GM12878 (cell line): ENCODE data around the gene BBC3. TPM values are rescaled to one million over a fixed set of nuclear protein-coding genes. Genes with fewer than 3 reads are reported as not detected.

Source experiments
- ATAC-seq: fragments of 200-7000 bp; cut with Tn5 transposase; 3 replicates; pipeline ENCODE4 v1.9.1; 2020; ENCODE audit warnings: mild to moderate bottlenecking, moderate library complexity
- BruUV-seq: library from RNA; stranded (reverse); fragments of 400-500 nt; replicated peaks from 2 replicates; lab custom pipeline; 2021; lab: Mats Ljungman, UMichigan
- CTCF ChIA-PET: fragments of 300-600 bp; sonication (Branson Sonifier 250); formaldehyde crosslinking; extraction: SDS; loops from one replicate; lab custom pipeline; 2021; ENCODE audit warnings: inconsistent platforms; lab: Yijun Ruan, JAX
- POLR2A ChIA-PET: fragments of 350-600 bp; formaldehyde crosslinking; extraction: SDS; loops from one replicate; lab custom pipeline; 2021; ENCODE audit warnings: inconsistent platforms; lab: Charles Lee
- RAD21 ChIA-PET: fragments of 300-600 bp; sonication (Branson Sonifier 250); formaldehyde crosslinking; loops from one replicate; lab custom pipeline; 2023; ENCODE audit warnings: antibody characterized with exemption; ENCODE audit not compliant: unreplicated experiment; lab: Charles Lee
- SMC1A ChIA-PET: fragments of 300-600 bp; sonication (Branson Sonifier 250); formaldehyde crosslinking; loops from one replicate; lab custom pipeline; 2023; ENCODE audit not compliant: unreplicated experiment, uncharacterized antibody; lab: Charles Lee
- DNase-seq: peaks from one replicate; pipeline ENCODE4 v3.0.0-alpha.2; 2011; ENCODE audit warnings: low read depth, low spot score
- FAIRE-seq: peaks from 3 replicates; lab custom pipeline; 2011; peaks lifted over from hg19 to GRCh38; lab: Jason Lieb, UNC
- H2AFZ ChIP-seq: 2 replicates; pipeline ENCODE4 v1.6.0; 2011; ENCODE audit warnings: low read depth, low read length, control low read depth; ENCODE audit not compliant: control insufficient read depth
- H3K27ac ChIP-seq: 2 replicates; pipeline ENCODE4 v1.5.1; 2011; ENCODE audit warnings: control low read depth; ENCODE audit not compliant: control insufficient read depth, insufficient read depth
- H3K27me3 ChIP-seq, 2 experiments: replicated peaks in 1 of 2; 2 replicates each; pipeline versions ENCODE4 v1.6.0 to v1.6.1; 2011; ENCODE audit warnings: low read length in 1 of 2; ENCODE audit not compliant: control insufficient read depth in 2 of 2, insufficient read depth in 2 of 2
- H3K36me3 ChIP-seq, 2 experiments: 2 replicates each; pipeline ENCODE4 v1.5.1; 2011; ENCODE audit warnings: low read length in 1 of 2; ENCODE audit not compliant: control insufficient read depth in 2 of 2, insufficient read depth in 2 of 2
- H3K4me1 ChIP-seq: 2 replicates; pipeline ENCODE4 v1.6.1; 2011; ENCODE audit warnings: mild to moderate bottlenecking, low read length, moderate library complexity, mixed read lengths; ENCODE audit not compliant: control insufficient read depth, insufficient read depth
- H3K4me2 ChIP-seq: 2 replicates; pipeline ENCODE4 v1.6.0; 2011; ENCODE audit warnings: control low read depth; ENCODE audit not compliant: control insufficient read depth, insufficient read depth
- H3K4me3 ChIP-seq: fragments of 200-600 bp; sonication (generic); 2 replicates; pipeline ENCODE4 v1.5.1; 2016
- H3K79me2 ChIP-seq: 2 replicates; pipeline ENCODE4 v1.6.0; 2011; ENCODE audit warnings: low read length; ENCODE audit not compliant: control insufficient read depth, insufficient read depth
- H3K9ac ChIP-seq: 2 replicates; pipeline ENCODE4 v1.8.0; 2011; ENCODE audit warnings: low read length, control low read depth, mixed read lengths; ENCODE audit not compliant: control insufficient read depth, insufficient read depth
- H3K9me3 ChIP-seq: replicated peaks from 3 replicates; pipeline ENCODE4 v1.5.1; 2011; ENCODE audit warnings: mild to moderate bottlenecking, low read length; ENCODE audit not compliant: control insufficient read depth, insufficient read depth
- H4K20me1 ChIP-seq: 2 replicates; pipeline ENCODE4 v1.6.0; 2011; ENCODE audit not compliant: control insufficient read depth, insufficient read depth
- BMI1 ChIP-seq: fragments of 450-650 bp; IDR thresholded peaks from 2 replicates; pipeline ENCODE4 v1.6.1; 2016; ENCODE audit warnings: mild to moderate bottlenecking, moderate library complexity, borderline replicate concordance
- EGR1 ChIP-seq, 2 experiments: IDR thresholded peaks; 1 replicate in 1 of 2; 2 replicates in 1 of 2; pipeline ENCODE4 v1.6.1; 2011 to 2012; ENCODE audit warnings: low read depth in 2 of 2, low read length in 2 of 2, borderline replicate concordance in 1 of 2, mild to moderate bottlenecking in 1 of 2, moderate library complexity in 1 of 2
- FOS ChIP-seq: IDR thresholded peaks from 3 replicates; pipeline ENCODE4 v1.6.1; 2011; ENCODE audit warnings: borderline replicate concordance; ENCODE audit not compliant: insufficient read length; ENCODE audit errors: extremely low read depth
- JUNB ChIP-seq: IDR thresholded peaks from 2 replicates; pipeline ENCODE4 v1.6.1; 2016; ENCODE audit warnings: antibody characterized with exemption, mild to moderate bottlenecking
- KLF5 ChIP-seq: fragments of 450-650 bp; IDR thresholded peaks from 2 replicates; pipeline ENCODE4 v1.6.1; 2014; ENCODE audit warnings: mild to moderate bottlenecking; ENCODE audit not compliant: partially characterized antibody
- RAD51 ChIP-seq: fragments of 450-650 bp; IDR thresholded peaks from 2 replicates; pipeline ENCODE4 v1.6.1; 2016; ENCODE audit warnings: moderate library complexity, mild to moderate bottlenecking, inconsistent platforms
- SMAD5 ChIP-seq: IDR thresholded peaks from 2 replicates; pipeline ENCODE4 v1.6.1; 2016; ENCODE audit warnings: antibody characterized with exemption, low read depth
- ZNF217 ChIP-seq: fragments of 450-650 bp; IDR thresholded peaks from 2 replicates; pipeline ENCODE4 v1.6.1; 2017; ENCODE audit warnings: antibody characterized with exemption, mild to moderate bottlenecking
- WGBS: methylation state at CpG from one replicate; pipeline ENCODE4 v1.1.6; 2016; ENCODE audit warnings: low lambda C conversion rate; ENCODE audit not compliant: insufficient replicate concordance, insufficient coverage; ENCODE audit errors: missing lambda C conversion rate; 5-methylcytosine and 5-hydroxymethylcytosine counted together
- in situ Hi-C: fragments of 300-500 bp; cut with MboI; formaldehyde crosslinking; loops from 9 replicates; pipeline ENCODE4 v1.14.3; 2018; ENCODE audit warnings: mixed read lengths
- intact Hi-C: fragments of 100-400 bp; cut with micrococcal nuclease; formaldehyde crosslinking; loops from one replicate; pipeline ENCODE4 v1.14.2; 2022; ENCODE audit not compliant: unreplicated experiment
- polyA plus RNA-seq, 11 experiments: library from polyadenylated mRNA; depleted of rRNA in 4 of 11; unstranded in 6 of 11; stranded (reverse) in 5 of 11; fragments of >200 nt; fragmentation: Nextera tagmentation in 4 of 11; fragmentation: Illumina TruSeq in 1 of 11; extraction: Ambion mirVana in 4 of 11; extraction: Trizol in 1 of 11; gene quantifications; 1 replicate in 1 of 11; 2 replicates in 10 of 11; pipeline versions ENCODE4 v1.2.1 to v1.2.3, GENCODE V29; 2011 to 2016; ENCODE audit warnings: inconsistent platforms in 2 of 11, missing spikeins in 2 of 11, low read depth in 1 of 11
- total RNA-seq, 4 experiments: library from RNA; depleted of rRNA in 3 of 4; stranded (reverse); fragments of >200 nt in 3 of 4; fragmentation: Illumina TruSeq in 1 of 4; extraction: Trizol in 1 of 4; gene quantifications; 2 replicates each; pipeline versions ENCODE4 v1.2.1 to v1.2.3, GENCODE V29; 2013 to 2021
- TF ChIP-seq, protein P1 (sequence below): fragments of 450-650 bp; conservative IDR thresholded peaks from 2 replicates; pipeline ENCODE4 v1.6.1; 2017; ENCODE audit warnings: mild to moderate bottlenecking, moderate library complexity
- TF ChIP-seq, protein P2 (sequence below): IDR thresholded peaks from 2 replicates; pipeline ENCODE4 v1.6.1; 2011; ENCODE audit warnings: borderline replicate concordance, low read depth, mild to moderate bottlenecking, moderate library complexity, low read length; ENCODE audit not compliant: insufficient read depth, poor library complexity, severe bottlenecking
- TF ChIP-seq, protein P3 (sequence below): fragments of 450-650 bp; formaldehyde crosslinking; IDR thresholded peaks from 2 replicates; pipeline ENCODE4 v1.4.0; 2022; ENCODE audit warnings: mild to moderate bottlenecking, moderate library complexity

Gene BBC3
- total and polyA plus RNA-seq, 10 of the 15 experiments (the other 5 are each of a cell fraction or from before 2014, with no cell fraction given), result 0.10 to 17.9 (median 7.5) TPM

DNA sequence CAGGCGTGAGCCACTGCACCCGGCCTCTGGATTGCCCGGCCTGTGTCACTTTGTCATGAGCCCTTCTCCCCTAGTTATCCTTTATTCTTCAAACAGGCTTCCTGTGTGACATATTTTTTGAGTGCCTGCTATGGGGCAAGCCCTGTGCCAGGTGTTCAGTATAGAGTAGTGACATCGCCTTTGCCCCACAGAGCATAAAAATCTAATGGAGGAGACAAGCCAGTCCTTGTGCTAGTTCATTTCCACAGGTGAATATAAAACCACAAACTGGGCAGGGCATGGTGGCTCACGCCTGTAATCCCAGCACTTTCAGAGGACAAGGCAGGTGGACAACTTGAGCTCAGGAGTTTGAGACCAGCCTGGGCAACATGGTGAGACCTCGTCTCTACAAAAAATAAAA, 43.2 kb downstream of the BBC3 start (continued):
- TF ChIP-seq, protein P1, sequence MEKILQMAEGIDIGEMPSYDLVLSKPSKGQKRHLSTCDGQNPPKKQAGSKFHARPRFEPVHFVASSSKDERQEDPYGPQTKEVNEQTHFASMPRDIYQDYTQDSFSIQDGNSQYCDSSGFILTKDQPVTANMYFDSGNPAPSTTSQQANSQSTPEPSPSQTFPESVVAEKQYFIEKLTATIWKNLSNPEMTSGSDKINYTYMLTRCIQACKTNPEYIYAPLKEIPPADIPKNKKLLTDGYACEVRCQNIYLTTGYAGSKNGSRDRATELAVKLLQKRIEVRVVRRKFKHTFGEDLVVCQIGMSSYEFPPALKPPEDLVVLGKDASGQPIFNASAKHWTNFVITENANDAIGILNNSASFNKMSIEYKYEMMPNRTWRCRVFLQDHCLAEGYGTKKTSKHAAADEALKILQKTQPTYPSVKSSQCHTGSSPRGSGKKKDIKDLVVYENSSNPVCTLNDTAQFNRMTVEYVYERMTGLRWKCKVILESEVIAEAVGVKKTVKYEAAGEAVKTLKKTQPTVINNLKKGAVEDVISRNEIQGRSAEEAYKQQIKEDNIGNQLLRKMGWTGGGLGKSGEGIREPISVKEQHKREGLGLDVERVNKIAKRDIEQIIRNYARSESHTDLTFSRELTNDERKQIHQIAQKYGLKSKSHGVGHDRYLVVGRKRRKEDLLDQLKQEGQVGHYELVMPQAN, result no peak

DNA sequence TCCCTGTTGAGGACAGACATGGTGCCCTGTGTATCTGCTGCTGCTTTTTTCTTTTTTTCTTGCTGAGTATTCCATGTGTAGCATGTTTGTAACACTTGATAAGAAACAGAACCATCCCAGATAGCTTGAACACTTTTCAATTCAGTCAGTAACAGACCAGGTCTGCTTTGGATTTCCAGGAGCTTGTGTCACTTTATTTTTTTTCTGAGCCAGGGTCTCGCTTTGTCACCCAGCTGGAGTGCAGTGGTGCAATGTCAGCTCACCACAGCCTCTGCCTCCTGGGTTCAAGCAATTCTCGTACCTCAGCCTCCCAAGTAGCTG, 43.7 kb downstream of the BBC3 start:
- DNase-seq, result no peak
- ChIA-PET CTCF (interaction anchor here (0.9 to 4.4 kb wide), 12 partner anchors 8 to 62 kb away, joined by 3 to 28 read pairs (median 14); partner anchors contain the start of gene SAE1), SMC1A (interaction anchor here (0.6 to 3.7 kb wide), 11 partner anchors 14 to 69 kb away, joined by 3 to 24 read pairs (median 5); partner anchors contain the start of gene CCDC9), POLR2A (interaction anchor here (1.4 to 2.4 kb wide), 2 partner anchors 24 to 30 kb away, joined by 4 to 7 read pairs; no protein-coding TSS in a partner anchor), RAD21 (interaction anchor here (1.0 to 2.9 kb wide), 10 partner anchors 14 to 151 kb away, joined by 4 to 23 read pairs (median 10); partner anchors contain the start of genes CCDC9 and INAFM1)
- in situ Hi-C loops, result no loop called here
- peaks cover 10 to 20% of the 10 kb centered on the region in 2 experiments for H3K36me3 ChIP-seq
- no peaks in the 10 kb centered on the region; the same call in none of the 2 replicates for H3K79me2 ChIP-seq
- no peak overlapping the region for H3K4me3 ChIP-seq
- H4K20me1 ChIP-seq, result no peaks in the 10 kb centered on the region
- H3K9ac ChIP-seq, result peak overlapping the region; percentile 39
- 0 out of 2 replicates have a peak overlapping the region, but pooled peaks have one; percentile 33 for H2AFZ ChIP-seq
- intact Hi-C loops, result loop anchor here (5.0 kb wide), 1 partner anchor 35 kb away; no protein-coding TSS in a partner anchor
- H3K4me1 ChIP-seq, result peaks cover 19% of the 10 kb centered on the region
- no peak for ATAC-seq
- FAIRE-seq, result no peak
- no peaks in the 10 kb centered on the region for H3K9me3 ChIP-seq
- no peaks in the 10 kb centered on the region for H3K27me3 ChIP-seq
- no TSS peak for BruUV-seq
- H3K27ac ChIP-seq, result peak overlapping the region; percentile 87
- 66% methylated on average over 2 of the region's 2 CpGs for WGBS
- H3K4me2 ChIP-seq, result peak overlapping the region; percentile 86
- TF ChIP-seq ZNF217 (no peak), SMAD5 (no peak), JUNB (no peak), KLF5 (no peak), RAD51 (no peak), BMI1 (no peak), FOS (no peak), EGR1 (IDR thresholded peaks at IDR 0.05; ENCODE audit: borderline replicate concordance in 1 of 2, low read depth in 2 of 2, low read length in 2 of 2) (no peak)
- TF ChIP-seq, protein P2, sequence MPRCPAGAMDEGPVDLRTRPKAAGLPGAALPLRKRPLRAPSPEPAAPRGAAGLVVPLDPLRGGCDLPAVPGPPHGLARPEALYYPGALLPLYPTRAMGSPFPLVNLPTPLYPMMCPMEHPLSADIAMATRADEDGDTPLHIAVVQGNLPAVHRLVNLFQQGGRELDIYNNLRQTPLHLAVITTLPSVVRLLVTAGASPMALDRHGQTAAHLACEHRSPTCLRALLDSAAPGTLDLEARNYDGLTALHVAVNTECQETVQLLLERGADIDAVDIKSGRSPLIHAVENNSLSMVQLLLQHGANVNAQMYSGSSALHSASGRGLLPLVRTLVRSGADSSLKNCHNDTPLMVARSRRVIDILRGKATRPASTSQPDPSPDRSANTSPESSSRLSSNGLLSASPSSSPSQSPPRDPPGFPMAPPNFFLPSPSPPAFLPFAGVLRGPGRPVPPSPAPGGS, result no peak
- TF ChIP-seq, protein P3, sequence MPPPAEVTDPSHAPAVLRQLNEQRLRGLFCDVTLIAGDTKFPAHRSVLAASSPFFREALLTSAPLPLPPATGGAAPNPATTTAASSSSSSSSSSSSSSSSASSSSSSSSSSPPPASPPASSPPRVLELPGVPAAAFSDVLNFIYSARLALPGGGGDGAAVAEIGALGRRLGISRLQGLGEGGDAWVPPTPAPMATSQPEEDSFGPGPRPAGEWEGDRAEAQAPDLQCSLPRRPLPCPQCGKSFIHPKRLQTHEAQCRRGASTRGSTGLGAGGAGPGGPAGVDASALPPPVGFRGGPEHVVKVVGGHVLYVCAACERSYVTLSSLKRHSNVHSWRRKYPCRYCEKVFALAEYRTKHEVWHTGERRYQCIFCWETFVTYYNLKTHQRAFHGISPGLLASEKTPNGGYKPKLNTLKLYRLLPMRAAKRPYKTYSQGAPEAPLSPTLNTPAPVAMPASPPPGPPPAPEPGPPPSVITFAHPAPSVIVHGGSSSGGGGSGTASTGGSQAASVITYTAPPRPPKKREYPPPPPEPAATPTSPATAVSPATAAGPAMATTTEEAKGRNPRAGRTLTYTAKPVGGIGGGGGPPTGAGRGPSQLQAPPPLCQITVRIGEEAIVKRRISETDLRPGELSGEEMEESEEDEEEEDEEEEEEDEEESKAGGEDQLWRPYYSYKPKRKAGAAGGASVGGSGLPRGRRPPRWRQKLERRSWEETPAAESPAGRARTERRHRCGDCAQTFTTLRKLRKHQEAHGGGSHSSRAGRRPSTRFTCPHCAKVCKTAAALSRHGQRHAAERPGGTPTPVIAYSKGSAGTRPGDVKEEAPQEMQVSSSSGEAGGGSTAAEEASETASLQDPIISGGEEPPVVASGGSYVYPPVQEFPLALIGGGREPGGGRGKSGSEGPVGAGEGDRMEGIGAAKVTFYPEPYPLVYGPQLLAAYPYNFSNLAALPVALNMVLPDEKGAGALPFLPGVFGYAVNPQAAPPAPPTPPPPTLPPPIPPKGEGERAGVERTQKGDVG (CRISPR knock-in tag), result no peak
